GM18520 (cell line): ENCODE measurements around the gene MYH4.

Experiments used
- ATAC-seq: cut with Tn5 transposase; IDR thresholded peaks from one replicate; pipeline ENCODE4 v1.9.1; 2021; ENCODE audit not compliant: unreplicated experiment

The MYH4 gene

DNA sequence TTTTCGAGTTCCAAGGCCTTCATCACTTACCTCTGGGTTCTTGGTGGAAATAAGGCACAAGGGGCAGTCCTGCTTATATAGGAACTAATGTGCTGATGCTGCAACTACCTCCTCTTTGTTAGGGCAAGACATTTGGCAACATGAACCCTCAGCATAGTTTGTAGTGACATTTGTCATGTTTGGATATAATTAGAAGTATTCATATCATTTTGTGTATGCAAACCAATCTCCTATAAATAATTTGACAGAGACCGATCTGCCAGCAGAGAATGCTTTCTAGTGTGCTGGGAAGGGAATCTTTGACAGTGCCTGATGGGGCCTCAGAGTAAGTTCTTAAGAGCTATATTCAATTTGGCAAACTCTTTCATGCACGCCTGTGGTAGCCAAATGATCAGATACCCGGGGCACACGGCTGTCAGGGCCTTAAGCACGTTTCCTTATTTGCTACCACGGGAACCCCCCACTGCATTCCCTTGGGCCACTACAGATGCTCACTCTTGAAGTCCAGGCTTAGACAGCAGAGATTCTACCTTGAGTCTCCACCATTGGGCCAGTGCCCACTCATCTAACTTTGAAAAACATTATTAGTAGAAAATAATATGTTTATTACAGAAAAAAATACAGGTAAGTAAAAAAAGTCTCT, 47.3 kb downstream of the MYH4 start, which contains the start of gene MYH8:
MYH8 (minus strand) TSS at position 51 of the 643 bp plus-strand sequence. CDS start 1,723 bp downstream, outside the sequence.
- ATAC-seq: no peak

DNA sequence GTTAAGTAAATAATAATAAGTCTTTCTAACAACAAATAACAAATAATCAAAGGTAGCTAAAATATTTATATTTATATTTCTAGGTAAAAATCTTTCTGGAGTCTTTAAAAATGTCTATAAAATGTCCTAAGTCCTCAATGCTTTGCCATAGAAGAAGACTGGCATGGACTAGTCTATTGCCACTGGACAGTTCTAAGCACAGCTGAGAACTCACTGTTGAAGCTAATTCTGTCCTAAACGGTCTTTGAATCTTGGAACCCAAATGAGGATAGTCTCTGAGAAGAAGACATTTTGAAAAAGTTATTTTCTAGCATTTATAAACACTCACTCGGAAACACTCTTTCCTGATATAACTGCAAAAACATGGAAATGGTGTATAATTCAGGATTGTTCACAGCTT, 48.1 kb downstream of the MYH4 start:
- ATAC-seq: no peak

DNA sequence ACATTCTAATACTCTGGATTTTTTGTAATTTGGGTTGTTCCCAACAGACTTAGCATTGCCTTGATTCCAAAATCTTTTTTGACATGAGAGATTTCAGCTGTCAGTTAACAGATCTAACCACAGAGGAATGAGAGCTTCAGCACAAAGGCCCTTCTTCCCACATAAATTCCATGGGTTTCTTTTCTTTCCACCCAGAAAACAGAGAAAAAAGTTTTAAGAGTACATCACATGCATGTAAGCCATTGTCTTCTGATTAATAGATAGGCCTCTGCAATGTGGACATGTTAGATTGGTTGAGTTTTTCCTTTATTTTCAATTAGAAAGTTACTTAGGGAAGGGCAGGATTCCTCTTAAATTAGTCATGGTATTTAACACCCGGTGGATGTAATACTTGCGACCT, 48.5 kb downstream of the MYH4 start:
- ATAC-seq: no peak

DNA sequence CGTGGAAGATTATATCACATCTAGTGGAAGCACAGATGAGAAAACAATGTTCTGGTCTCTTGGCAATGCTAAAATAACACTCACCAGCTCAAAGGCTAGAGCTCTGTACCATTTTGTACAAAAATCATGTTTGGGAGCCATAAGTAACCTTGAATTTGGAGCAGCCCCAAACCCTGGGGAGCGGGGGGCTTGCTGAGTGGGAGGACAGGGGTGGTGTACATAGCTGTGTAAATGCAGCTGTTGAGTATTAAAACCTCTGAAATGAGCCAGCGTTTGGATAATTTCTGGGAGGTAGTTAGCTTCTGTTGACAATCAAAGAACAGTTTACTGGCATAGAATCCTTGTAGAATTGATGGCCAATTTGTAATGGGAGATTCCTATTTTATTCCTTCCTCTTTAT, 51.9 kb downstream of the MYH4 start:
- ATAC-seq: no peak

DNA sequence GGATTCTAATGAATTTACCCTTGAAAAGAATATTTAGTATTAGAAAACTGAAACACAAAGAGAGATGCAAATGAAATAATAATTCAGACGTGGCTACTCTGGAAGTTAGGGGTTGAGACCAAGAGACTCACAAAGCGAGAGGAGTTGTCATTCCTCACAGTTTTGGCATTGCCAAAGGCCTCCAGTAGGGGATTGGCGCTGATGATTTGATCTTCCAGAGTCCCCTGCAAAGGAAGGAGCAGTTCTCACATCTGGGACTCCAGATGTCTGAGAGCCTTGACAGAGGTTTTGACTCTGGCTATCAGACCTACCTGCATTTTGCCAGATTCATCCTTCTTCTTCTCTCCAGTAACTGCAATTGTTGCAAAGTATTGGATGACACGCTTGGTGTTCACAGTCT, 54.2 kb downstream of the MYH4 start:
- ATAC-seq: no peak

DNA sequence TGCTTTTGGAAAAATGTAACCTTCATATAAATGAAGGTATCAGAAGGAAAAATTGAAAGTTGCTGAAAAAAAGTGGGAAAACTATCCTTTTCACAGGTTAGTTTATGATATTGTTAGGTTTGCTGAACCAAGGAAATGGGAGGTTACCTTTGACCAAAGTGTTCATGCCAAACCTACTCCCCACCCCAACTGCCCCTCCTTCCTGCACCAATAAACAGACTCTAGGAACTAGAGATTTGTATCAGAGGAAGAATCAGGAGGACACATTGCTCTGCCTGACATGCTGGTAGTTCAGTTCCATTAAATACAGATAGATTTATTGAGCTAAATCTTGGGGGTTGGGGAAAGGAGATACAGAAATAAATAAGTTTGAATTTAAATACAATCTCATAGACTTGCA, 65.8 kb downstream of the MYH4 start:
- no peak for ATAC-seq

DNA sequence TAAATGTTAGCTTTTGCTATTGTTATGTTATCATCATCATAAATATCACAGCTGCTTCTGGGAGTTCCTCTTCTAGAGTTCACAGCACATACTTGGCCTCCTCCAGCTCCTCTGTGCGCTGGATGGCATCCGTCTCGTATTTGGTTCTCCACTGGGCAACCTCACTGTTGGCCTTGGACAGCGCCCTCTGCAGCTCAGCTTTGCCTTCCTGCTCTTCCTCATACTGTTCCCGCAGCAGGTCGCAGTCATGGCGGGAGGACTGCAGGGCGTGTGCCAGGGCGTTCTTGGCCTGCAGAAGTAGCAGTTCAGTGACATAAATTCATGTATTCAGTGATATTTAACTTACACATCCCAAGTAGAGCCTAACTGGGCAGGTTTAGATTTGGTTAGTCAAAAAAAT, 71.0 kb downstream of the MYH4 start:
- no peak for ATAC-seq

DNA sequence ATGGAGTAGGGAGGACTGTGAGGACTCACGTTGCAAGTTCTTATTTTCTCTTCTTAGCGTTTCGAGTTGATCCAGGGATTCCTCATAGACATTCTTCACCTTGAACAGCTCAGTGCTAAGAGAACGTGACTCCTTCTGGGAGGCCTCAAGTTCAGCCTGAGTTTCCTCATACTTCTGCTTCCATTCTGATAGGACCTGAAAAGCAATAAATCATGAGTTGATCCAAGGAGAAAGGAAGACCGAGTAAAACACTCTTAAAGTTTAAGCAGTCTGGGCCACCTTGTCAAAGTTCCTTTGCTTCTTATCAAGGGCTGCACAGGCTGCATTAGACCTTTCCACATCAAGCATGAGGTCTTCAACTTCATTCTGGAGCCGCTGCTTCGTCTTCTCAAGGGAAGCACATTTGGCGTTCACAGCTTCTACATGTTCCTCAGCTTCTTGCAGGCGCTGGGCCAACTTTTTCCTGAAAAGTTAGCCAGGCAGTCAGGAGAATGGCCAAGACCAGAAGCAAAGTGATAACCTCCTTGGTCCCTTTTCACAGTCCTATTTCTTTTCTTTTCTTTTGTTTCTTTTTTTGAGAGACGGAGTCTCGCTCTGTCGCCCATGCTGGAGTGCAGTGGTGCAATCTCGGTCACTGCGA, 72.7 kb downstream of the MYH4 start:
- no peak for ATAC-seq

DNA sequence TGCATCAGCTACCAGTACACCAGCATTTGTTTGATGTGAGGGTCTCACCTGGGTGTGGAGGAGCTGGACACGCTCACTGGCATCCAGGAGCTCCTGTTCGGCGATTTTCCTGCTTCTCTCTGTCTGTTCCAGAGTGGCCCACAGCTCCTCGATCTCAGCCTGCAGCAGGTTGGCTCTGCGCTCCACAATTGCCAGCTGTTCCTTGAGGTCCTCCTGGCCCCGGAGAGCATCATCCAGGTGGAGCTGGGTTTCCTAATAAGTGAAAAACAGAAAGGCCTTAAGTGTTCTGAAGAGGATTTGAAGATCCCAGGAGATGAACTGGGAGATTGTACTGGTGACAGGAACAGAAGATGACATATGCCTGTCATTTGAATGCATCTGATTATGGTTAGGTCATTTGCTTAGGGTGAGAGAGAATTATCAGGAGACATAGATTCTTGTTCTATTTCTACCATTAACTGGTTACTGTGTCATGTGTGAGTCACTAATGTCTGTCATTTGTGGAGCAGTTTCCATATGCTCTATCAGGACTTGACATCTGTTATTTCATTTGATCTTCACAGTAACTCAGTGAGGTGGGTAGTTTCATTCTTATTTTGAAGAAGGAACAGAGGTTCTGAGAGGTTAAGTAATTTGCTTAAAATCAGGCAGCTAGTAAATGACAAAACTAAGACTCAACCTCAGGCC, 75.0 kb downstream of the MYH4 start:
- peak; percentile 71 for ATAC-seq
